K562 (cell line): ENCODE data around the gene GCDH. TPM values are rescaled to one million over a fixed set of nuclear protein-coding genes. Genes with fewer than 3 reads are reported as not detected.
A peak's percentile ranks its signal among the peaks of the same experiment; 100 is the strongest.

ENCODE experiments used
- FOS ChIP-seq: IDR thresholded peaks from 3 replicates; pipeline ENCODE4 v1.6.1; 2011; ENCODE audit not compliant: insufficient read length; ENCODE audit errors: extremely low read depth
- MIER1 ChIP-seq: fragments of 450-650 bp; IDR thresholded peaks from 2 replicates; pipeline ENCODE4 v1.6.1; 2016; ENCODE audit warnings: antibody characterized with exemption, mild to moderate bottlenecking, low read depth
- MTA2 ChIP-seq: fragments of 450-650 bp; IDR thresholded peaks from 2 replicates; pipeline ENCODE4 v1.6.1; 2016; ENCODE audit warnings: low read depth
- NEUROD1 ChIP-seq: fragments of 150-350 bp; IDR thresholded peaks from 2 replicates; pipeline ENCODE4 v1.6.1; 2014; ENCODE audit warnings: borderline replicate concordance, low read length, low read depth; ENCODE audit not compliant: partially characterized antibody
- NONO ChIP-seq, 2 experiments: fragments of 200-400 bp in 1 of 2; fragments of 450-650 bp in 1 of 2; formaldehyde crosslinking in 1 of 2; IDR thresholded peaks; 2 replicates each; pipeline ENCODE4 v1.6.1; 2017; ENCODE audit warnings: low read depth in 2 of 2, mild to moderate bottlenecking in 2 of 2, moderate library complexity in 2 of 2, low read length in 1 of 2
- POLR2A ChIP-seq: fragments of 450-650 bp; conservative IDR thresholded peaks from 2 replicates; pipeline ENCODE4 v1.6.1; 2016
- RBM17 ChIP-seq: fragments of 200-400 bp; formaldehyde crosslinking; IDR thresholded peaks from 2 replicates; pipeline ENCODE4 v1.6.1; 2017; ENCODE audit warnings: low read depth, mild to moderate bottlenecking, low read length, borderline replicate concordance
- RBM39 ChIP-seq: fragments of 200-400 bp; formaldehyde crosslinking; optimal IDR thresholded peaks from 2 replicates; pipeline ENCODE3; 2018; ENCODE audit warnings: low read depth, low read length
- RCOR1 ChIP-seq, 2 experiments: IDR thresholded peaks; 2 replicates each; pipeline ENCODE4 v1.6.1; 2012; ENCODE audit warnings: low read depth in 2 of 2, low read length in 2 of 2, borderline replicate concordance in 1 of 2, improper control_type of control experiment in 1 of 2
- SP2 ChIP-seq: IDR thresholded peaks from 2 replicates; pipeline ENCODE4 v1.6.1; 2011; ENCODE audit warnings: mild to moderate bottlenecking, low read depth, low read length, moderate library complexity; ENCODE audit not compliant: poor library complexity, severe bottlenecking; ENCODE audit errors: extremely low read depth
- SRF ChIP-seq, 2 experiments: fragments of 250-450, 450-650 bp in 1 of 2; sonication (Bioruptor Pico) in 1 of 2; sonication (generic) in 1 of 2; formaldehyde crosslinking; IDR thresholded peaks; 2 replicates each; pipeline versions ENCODE4 v1.5.0 to v1.5.1; 2020 to 2022; ENCODE audit warnings: mild to moderate bottlenecking in 1 of 2, missing genetic modification reagents in 1 of 2
- TGIF2 ChIP-seq: sonication (generic); formaldehyde crosslinking; IDR thresholded peaks from 2 replicates; pipeline ENCODE4 v1.8.1; 2022; ENCODE audit warnings: mild to moderate bottlenecking, missing genetic modification reagents, moderate library complexity
- ZBTB2 ChIP-seq: fragments of 450-650 bp; IDR thresholded peaks from 2 replicates; pipeline ENCODE4 v1.6.1; 2016; ENCODE audit warnings: antibody characterized with exemption
- polyA plus RNA-seq, 8 experiments: library from polyadenylated mRNA; depleted of rRNA in 4 of 8; stranded (reverse) in 5 of 8; unstranded in 3 of 8; fragments of >200 nt; fragmentation: Nextera tagmentation in 2 of 8; fragmentation: Illumina TruSeq in 1 of 8; extraction: Ambion mirVana in 2 of 8; extraction: Trizol in 1 of 8; gene quantifications; 2 replicates each; pipeline versions ENCODE4 v1.2.1 to v1.2.3, GENCODE V29; 2011 to 2014; ENCODE audit warnings: inconsistent platforms in 1 of 8, missing spikeins in 1 of 8
- total RNA-seq, 7 experiments: library from RNA; depleted of rRNA in 6 of 7; stranded (reverse); fragments of >200 nt in 6 of 7; fragmentation: Illumina TruSeq in 2 of 7; extraction: Trizol in 2 of 7; gene quantifications; 2 replicates each; pipeline versions ENCODE4 v1.2.1 to v1.2.3, GENCODE V29; 2011 to 2021; ENCODE audit warnings: low replicate concordance in 1 of 7
- TF ChIP-seq, protein P1 (sequence below), 2 experiments: IDR thresholded peaks in 1 of 2; conservative IDR thresholded peaks in 1 of 2; 2 replicates each; pipeline ENCODE4 v1.6.1; 2016; ENCODE audit warnings: low read depth in 2 of 2, mild to moderate bottlenecking in 1 of 2, missing compliant biosample characterization in 1 of 2, missing genetic modification characterization in 1 of 2, moderate library complexity in 1 of 2
- TF ChIP-seq, protein P2 (sequence below), 2 experiments: fragments of 450-650 bp in 1 of 2; IDR thresholded peaks; 2 replicates each; pipeline ENCODE4 v1.6.1; 2011 to 2017; ENCODE audit warnings: low read depth in 2 of 2, antibody characterized with exemption in 1 of 2, borderline replicate concordance in 1 of 2, low read length in 1 of 2, mild to moderate bottlenecking in 1 of 2, mixed read lengths in 1 of 2; ENCODE audit not compliant: control insufficient read depth in 1 of 2
- TF ChIP-seq, protein P3 (sequence below): fragments of 450-650 bp; formaldehyde crosslinking; IDR thresholded peaks from 2 replicates; pipeline ENCODE4 v1.4.0; 2022; ENCODE audit warnings: missing genetic modification characterization
- TF ChIP-seq, protein P4 (sequence below): fragments of 450-650 bp; IDR thresholded peaks from one replicate; pipeline ENCODE4 v1.6.1; 2018; ENCODE audit warnings: mild to moderate bottlenecking, moderate library complexity; ENCODE audit not compliant: partially characterized antibody

Gene GCDH
- total and polyA plus RNA-seq, 9 of the 15 experiments (the other 6 are each of a cell fraction or from before 2014, with no cell fraction given), result 2.9 to 50.8 (median 19.1) TPM

- TF ChIP-seq, protein P1, sequence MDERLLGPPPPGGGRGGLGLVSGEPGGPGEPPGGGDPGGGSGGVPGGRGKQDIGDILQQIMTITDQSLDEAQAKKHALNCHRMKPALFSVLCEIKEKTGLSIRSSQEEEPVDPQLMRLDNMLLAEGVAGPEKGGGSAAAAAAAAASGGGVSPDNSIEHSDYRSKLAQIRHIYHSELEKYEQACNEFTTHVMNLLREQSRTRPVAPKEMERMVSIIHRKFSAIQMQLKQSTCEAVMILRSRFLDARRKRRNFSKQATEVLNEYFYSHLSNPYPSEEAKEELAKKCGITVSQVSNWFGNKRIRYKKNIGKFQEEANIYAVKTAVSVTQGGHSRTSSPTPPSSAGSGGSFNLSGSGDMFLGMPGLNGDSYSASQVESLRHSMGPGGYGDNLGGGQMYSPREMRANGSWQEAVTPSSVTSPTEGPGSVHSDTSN (CRISPR knock-in tag; IDR thresholded peaks at IDR 0.05; ENCODE audit: low read depth), result peak; percentile 60
- TF ChIP-seq, protein P1 (tag; conservative IDR thresholded peaks at IDR 0.05; ENCODE audit: low read depth), result peak; percentile 76
- TF ChIP-seq, protein P2, sequence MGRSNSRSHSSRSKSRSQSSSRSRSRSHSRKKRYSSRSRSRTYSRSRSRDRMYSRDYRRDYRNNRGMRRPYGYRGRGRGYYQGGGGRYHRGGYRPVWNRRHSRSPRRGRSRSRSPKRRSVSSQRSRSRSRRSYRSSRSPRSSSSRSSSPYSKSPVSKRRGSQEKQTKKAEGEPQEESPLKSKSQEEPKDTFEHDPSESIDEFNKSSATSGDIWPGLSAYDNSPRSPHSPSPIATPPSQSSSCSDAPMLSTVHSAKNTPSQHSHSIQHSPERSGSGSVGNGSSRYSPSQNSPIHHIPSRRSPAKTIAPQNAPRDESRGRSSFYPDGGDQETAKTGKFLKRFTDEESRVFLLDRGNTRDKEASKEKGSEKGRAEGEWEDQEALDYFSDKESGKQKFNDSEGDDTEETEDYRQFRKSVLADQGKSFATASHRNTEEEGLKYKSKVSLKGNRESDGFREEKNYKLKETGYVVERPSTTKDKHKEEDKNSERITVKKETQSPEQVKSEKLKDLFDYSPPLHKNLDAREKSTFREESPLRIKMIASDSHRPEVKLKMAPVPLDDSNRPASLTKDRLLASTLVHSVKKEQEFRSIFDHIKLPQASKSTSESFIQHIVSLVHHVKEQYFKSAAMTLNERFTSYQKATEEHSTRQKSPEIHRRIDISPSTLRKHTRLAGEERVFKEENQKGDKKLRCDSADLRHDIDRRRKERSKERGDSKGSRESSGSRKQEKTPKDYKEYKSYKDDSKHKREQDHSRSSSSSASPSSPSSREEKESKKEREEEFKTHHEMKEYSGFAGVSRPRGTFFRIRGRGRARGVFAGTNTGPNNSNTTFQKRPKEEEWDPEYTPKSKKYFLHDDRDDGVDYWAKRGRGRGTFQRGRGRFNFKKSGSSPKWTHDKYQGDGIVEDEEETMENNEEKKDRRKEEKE (IDR thresholded peaks at IDR 0.05; ENCODE audit: borderline replicate concordance in 1 of 2, control insufficient read depth in 1 of 2, low read depth in 2 of 2, low read length in 1 of 2), result no peak
- TF ChIP-seq TGIF2 (no peak), ZBTB2 (no peak), NONO (IDR thresholded peaks at IDR 0.05; ENCODE audit: low read depth in 2 of 2, low read length in 1 of 2) (no peak), NEUROD1 (peak; percentile 18), RCOR1 (IDR thresholded peaks at IDR 0.05; ENCODE audit: borderline replicate concordance in 1 of 2, low read depth in 2 of 2, low read length in 2 of 2) (no peak), RBM17 (no peak), FOS (peak; percentile 78), POLR2A (no peak), MIER1 (no peak), MTA2 (no peak), SRF (CRISPR knock-in tag; IDR thresholded peaks at IDR 0.05) (no peak), SP2 (peak; percentile 54), RBM39 (no peak)
- TF ChIP-seq, protein P3, sequence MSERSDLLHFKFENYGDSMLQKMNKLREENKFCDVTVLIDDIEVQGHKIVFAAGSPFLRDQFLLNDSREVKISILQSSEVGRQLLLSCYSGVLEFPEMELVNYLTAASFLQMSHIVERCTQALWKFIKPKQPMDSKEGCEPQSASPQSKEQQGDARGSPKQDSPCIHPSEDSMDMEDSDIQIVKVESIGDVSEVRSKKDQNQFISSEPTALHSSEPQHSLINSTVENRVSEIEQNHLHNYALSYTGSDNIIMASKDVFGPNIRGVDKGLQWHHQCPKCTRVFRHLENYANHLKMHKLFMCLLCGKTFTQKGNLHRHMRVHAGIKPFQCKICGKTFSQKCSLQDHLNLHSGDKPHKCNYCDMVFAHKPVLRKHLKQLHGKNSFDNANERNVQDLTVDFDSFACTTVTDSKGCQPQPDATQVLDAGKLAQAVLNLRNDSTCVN, result no peak
- TF ChIP-seq, protein P4, sequence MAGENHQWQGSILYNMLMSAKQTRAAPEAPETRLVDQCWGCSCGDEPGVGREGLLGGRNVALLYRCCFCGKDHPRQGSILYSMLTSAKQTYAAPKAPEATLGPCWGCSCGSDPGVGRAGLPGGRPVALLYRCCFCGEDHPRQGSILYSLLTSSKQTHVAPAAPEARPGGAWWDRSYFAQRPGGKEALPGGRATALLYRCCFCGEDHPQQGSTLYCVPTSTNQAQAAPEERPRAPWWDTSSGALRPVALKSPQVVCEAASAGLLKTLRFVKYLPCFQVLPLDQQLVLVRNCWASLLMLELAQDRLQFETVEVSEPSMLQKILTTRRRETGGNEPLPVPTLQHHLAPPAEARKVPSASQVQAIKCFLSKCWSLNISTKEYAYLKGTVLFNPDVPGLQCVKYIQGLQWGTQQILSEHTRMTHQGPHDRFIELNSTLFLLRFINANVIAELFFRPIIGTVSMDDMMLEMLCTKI, result no peak
Measured at GRCh38 chr19:12868540-12869112, 22.3 kb upstream of the GCDH start (continued).
